IPS-20b (cell line): ENCODE data around the gene COL6A3.

Experiments
- H3K27ac ChIP-seq: one replicate; pipeline ENCODE4 v1.5.1; 2013; ENCODE audit warnings: low read length
- H3K27me3 ChIP-seq: 2 replicates; pipeline ENCODE4 v1.6.1; 2013; ENCODE audit warnings: mild to moderate bottlenecking, low read length, inconsistent platforms; ENCODE audit not compliant: insufficient read depth
- H3K36me3 ChIP-seq: 2 replicates; pipeline ENCODE4 v1.6.1; 2013; ENCODE audit warnings: low read depth, mild to moderate bottlenecking, inconsistent platforms, low read length, moderate library complexity; ENCODE audit not compliant: insufficient read depth
- H3K4me1 ChIP-seq: 2 replicates; pipeline ENCODE4 v1.6.1; 2013; ENCODE audit warnings: mild to moderate bottlenecking, control low read depth, inconsistent platforms, low read length, moderate library complexity; ENCODE audit not compliant: insufficient read depth
- H3K4me3 ChIP-seq: 2 replicates; pipeline ENCODE4 v1.5.1; 2013; ENCODE audit warnings: mild to moderate bottlenecking, low read length, inconsistent platforms
- H3K9ac ChIP-seq: 2 replicates; pipeline ENCODE4 v1.6.1; 2013; ENCODE audit warnings: low read depth, mild to moderate bottlenecking, inconsistent platforms, low read length, moderate library complexity
- H3K9me3 ChIP-seq: 2 replicates; pipeline ENCODE4 v1.6.1; 2013; ENCODE audit warnings: mild to moderate bottlenecking, low read depth, low read length, inconsistent platforms; ENCODE audit not compliant: insufficient read depth

COL6A3 gene

GRCh38 chr2:237330541-237330940 lies 83.4 kb downstream of the COL6A3 start:
- Histone ChIP-seq H3K36me3 (no peaks in the 10 kb centered on the region), H3K27me3 (no peaks in the 10 kb centered on the region), H3K9ac (no peak overlapping the region), H3K9me3 (no peaks in the 10 kb centered on the region), H3K27ac (no peak overlapping the region), H3K4me1 (peaks cover 16% of the 10 kb centered on the region), H3K4me3 (no peak overlapping the region; the same call in 1 of the 2 replicates)

- H3K9ac ChIP-seq, result no peak overlapping the region
- H3K27me3 ChIP-seq, result no peaks in the 10 kb centered on the region
- H3K36me3 ChIP-seq, result no peaks in the 10 kb centered on the region
- no peak overlapping the region for H3K4me3 ChIP-seq
- H3K4me1 ChIP-seq, result peaks cover 12% of the 10 kb centered on the region
- H3K9me3 ChIP-seq, result no peaks in the 10 kb centered on the region
- no peak overlapping the region for H3K27ac ChIP-seq
These were observed 86.6 kb downstream of the COL6A3 start for GRCh38 chr2:237327175-237327950.

- Histone ChIP-seq H3K9ac (no peak overlapping the region), H3K4me1 (peaks cover 12% of the 10 kb centered on the region), H3K27me3 (no peaks in the 10 kb centered on the region), H3K4me3 (no peak overlapping the region), H3K27ac (no peak overlapping the region), H3K9me3 (no peaks in the 10 kb centered on the region), H3K36me3 (no peaks in the 10 kb centered on the region)
These were observed 87.4 kb downstream of the COL6A3 start for GRCh38 chr2:237326266-237327171.

GRCh38 chr2:237324837-237325236 lies 89.1 kb downstream of the COL6A3 start:
- H3K9me3 ChIP-seq, result no peaks in the 10 kb centered on the region
- no peaks in the 10 kb centered on the region for H3K36me3 ChIP-seq
- H3K4me3 ChIP-seq, result no peak overlapping the region
- H3K4me1 ChIP-seq, result no peaks in the 10 kb centered on the region
- no peaks in the 10 kb centered on the region for H3K27me3 ChIP-seq
- H3K27ac ChIP-seq, result no peak overlapping the region
- H3K9ac ChIP-seq, result no peak overlapping the region

GRCh38 chr2:237324405-237324831 lies 89.5 kb downstream of the COL6A3 start:
- H3K4me1 ChIP-seq, result no peaks in the 10 kb centered on the region
- H3K27ac ChIP-seq, result no peak overlapping the region

GRCh38 chr2:237323656-237324055 lies 90.3 kb downstream of the COL6A3 start:
- Histone ChIP-seq H3K27me3 (no peaks in the 10 kb centered on the region), H3K36me3 (no peaks in the 10 kb centered on the region), H3K27ac (no peak overlapping the region), H3K4me1 (no peaks in the 10 kb centered on the region), H3K9me3 (no peaks in the 10 kb centered on the region), H3K9ac (no peak overlapping the region), H3K4me3 (no peak overlapping the region)

More at GRCh38 chr2:237324405-237324831, 89.5 kb downstream of the COL6A3 start:
- H3K27me3 ChIP-seq, result no peaks in the 10 kb centered on the region
- no peaks in the 10 kb centered on the region for H3K9me3 ChIP-seq
- no peaks in the 10 kb centered on the region for H3K36me3 ChIP-seq
- no peak overlapping the region for H3K9ac ChIP-seq
- H3K4me3 ChIP-seq, result no peak overlapping the region

GRCh38 chr2:237322564-237322963 lies 91.4 kb downstream of the COL6A3 start:
- Histone ChIP-seq H3K36me3 (no peaks in the 10 kb centered on the region), H3K27me3 (no peaks in the 10 kb centered on the region), H3K4me3 (no peak overlapping the region), H3K9ac (no peak overlapping the region), H3K9me3 (no peaks in the 10 kb centered on the region), H3K4me1 (no peaks in the 10 kb centered on the region), H3K27ac (no peak overlapping the region)

GRCh38 chr2:237321746-237322145 lies 92.2 kb downstream of the COL6A3 start:
- H3K9me3 ChIP-seq, result no peaks in the 10 kb centered on the region
- H3K36me3 ChIP-seq, result no peaks in the 10 kb centered on the region
- H3K4me1 ChIP-seq, result no peaks in the 10 kb centered on the region
- no peak overlapping the region for H3K9ac ChIP-seq
- H3K27ac ChIP-seq, result no peak overlapping the region
- no peak overlapping the region for H3K4me3 ChIP-seq
- no peaks in the 10 kb centered on the region for H3K27me3 ChIP-seq

GRCh38 chr2:237320801-237321560 lies 93.0 kb downstream of the COL6A3 start:
- H3K4me3 ChIP-seq, result no peak overlapping the region
- H3K27me3 ChIP-seq, result no peaks in the 10 kb centered on the region
- H3K9ac ChIP-seq, result no peak overlapping the region
- H3K27ac ChIP-seq, result no peak overlapping the region
- no peaks in the 10 kb centered on the region for H3K9me3 ChIP-seq
- H3K36me3 ChIP-seq, result no peaks in the 10 kb centered on the region
- H3K4me1 ChIP-seq, result no peaks in the 10 kb centered on the region

GRCh38 chr2:237319887-237320286 lies 94.1 kb downstream of the COL6A3 start:
- no peak overlapping the region for H3K27ac ChIP-seq
- H3K4me1 ChIP-seq, result no peaks in the 10 kb centered on the region; the same call in 1 of the 2 replicates
- no peak overlapping the region for H3K9ac ChIP-seq
- H3K27me3 ChIP-seq, result no peaks in the 10 kb centered on the region
- no peaks in the 10 kb centered on the region for H3K9me3 ChIP-seq
- no peak overlapping the region for H3K4me3 ChIP-seq
- H3K36me3 ChIP-seq, result no peaks in the 10 kb centered on the region

- Histone ChIP-seq H3K36me3 (no peaks in the 10 kb centered on the region), H3K4me1 (no peaks in the 10 kb centered on the region; the same call in 1 of the 2 replicates), H3K27ac (no peak overlapping the region), H3K4me3 (no peak overlapping the region), H3K9ac (no peak overlapping the region), H3K9me3 (no peaks in the 10 kb centered on the region), H3K27me3 (no peaks in the 10 kb centered on the region)
These were observed 94.7 kb downstream of the COL6A3 start for GRCh38 chr2:237319086-237319820.
